HG02885 (cell line): ENCODE data around the gene TTLL11.

ENCODE experiments used
- ATAC-seq: cut with Tn5 transposase; IDR thresholded peaks from one replicate; pipeline ENCODE4 v1.9.1; 2021; ENCODE audit warnings: mild to moderate bottlenecking; ENCODE audit not compliant: unreplicated experiment, poor library complexity

TTLL11 gene

DNA sequence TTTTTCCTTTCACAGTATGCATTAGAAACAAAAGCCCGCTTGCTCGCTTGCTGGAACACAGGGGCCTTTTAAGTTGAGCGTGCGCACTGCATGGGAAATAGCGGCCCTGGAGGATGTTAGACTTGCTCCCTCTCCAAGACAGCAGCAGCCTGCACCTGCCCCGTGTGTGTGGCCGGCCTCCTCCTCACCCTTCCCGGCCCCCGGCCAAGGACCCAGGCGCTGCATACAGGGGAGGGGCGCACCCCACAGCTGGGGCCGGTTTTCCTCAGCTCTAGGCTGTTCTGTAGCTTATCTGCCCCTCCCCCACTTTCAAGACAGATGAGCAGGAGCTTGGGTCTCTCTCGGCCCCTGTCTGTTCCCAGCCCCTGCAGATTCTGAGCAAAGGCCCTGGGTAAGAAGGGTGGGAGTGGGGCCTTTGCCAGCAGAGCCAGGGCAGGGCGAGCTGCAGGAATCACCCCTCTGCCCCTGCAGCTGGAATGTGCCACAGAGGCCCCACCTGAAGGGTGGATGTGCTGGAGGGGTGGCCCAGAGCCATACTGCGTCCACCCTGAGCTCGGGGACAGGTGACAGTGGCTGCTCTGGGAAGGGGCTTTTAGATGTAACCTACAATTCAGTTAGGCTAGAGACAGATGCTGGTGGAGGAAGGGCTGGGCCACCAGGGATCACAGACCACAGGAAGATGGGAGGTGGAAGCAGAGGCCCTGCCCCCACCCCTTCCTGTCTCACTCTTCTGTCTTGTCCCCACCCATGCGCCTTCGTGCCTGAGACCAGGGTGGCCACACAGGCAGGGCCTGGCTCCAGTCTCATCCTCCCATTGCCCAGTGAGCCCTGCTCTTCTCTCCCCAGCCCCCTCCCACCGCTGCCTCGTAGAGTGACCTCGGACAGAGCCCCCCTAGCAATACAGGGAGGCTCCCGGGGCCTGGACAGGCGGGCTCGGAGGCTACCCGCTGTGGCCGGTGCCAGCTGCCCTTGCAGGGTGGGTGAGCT, 309.3 kb downstream of the TTLL11 start:
- ATAC-seq, result no peak

DNA sequence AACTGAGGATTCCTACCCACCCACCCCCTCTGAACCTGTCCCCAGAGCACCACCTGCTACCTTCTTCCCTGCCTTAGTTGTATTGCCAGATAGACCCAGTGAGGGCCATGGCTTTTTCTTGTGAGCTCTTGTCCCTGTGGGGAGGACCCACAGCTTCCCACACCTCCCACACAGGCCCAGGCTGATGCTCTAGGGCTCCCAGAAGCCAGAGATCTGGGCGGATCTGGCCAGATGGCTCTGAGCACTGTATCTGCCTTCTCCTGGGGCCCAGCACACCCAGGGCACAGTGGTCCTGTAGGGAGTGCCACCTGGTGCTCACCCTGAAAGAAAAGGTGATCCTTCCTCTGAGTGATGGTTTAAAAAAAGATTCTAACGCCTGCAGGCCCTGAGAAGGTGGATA, 310.0 kb downstream of the TTLL11 start:
- ATAC-seq, result no peak

DNA sequence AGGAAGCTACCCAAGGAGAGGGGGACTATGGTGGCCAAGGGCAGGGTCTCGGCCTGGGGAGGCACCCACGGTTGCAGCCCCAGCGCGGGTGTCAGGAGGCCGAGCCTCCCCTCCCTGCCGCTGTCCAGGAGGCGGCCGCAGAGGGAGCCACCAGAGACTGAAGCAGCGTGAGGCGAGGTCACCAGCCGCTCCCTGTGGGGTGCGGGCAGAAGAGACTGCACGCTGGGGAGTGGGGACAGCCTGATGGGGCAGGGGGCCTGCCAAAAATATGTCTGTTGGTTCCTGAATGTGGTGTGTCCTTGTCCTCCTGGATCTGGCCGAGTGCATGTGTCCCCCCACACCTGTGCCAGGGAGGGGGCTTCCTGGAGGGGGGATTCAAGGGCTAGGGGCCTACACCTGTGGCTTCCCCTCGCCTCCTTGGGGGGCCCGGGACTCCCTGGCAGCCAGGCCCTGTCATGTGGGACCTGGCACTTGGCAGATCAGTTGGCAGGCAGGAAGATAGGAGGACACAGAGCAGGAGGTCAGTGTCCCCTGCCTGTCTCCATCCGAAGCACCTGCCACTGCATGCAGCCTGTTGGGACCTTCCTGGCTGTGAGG, 310.5 kb downstream of the TTLL11 start:
- no peak for ATAC-seq

DNA sequence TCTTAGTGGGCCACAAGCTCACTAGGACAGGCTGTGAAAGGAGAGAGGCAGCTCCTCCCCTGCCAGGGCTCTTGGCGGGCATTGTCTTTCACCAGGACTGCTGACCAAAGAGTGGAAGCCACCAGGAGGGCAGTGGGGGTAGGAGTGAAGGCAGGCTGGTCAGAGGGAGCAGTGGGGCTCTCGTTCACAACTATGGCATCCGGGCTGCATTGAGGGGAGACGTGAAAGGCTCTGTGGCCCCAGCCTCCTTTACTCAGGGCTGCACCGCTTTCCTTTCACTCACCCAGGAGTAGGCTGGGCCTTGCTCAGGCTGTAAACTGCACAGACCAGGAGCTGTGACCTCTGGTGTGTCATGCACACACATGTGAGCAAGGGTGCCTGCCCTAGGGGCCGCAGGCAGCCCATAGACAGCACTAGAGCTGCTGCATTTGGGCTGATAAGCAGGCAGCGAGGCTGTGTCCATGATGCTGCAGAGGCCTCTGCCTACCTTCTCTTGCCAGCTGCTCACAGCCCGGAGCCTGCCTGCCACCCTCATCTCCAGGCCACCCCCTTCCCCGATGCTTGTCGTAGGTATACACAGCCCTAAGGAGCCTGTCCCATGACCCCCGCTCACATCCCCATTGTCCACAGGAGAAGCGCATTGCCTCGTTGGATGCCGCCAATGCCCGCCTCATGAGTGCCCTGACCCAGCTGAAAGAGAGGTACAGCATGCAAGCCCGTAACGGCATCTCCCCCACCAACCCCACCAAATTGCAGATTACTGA, 311.2 kb downstream of the TTLL11 start:
- no peak for ATAC-seq

DNA sequence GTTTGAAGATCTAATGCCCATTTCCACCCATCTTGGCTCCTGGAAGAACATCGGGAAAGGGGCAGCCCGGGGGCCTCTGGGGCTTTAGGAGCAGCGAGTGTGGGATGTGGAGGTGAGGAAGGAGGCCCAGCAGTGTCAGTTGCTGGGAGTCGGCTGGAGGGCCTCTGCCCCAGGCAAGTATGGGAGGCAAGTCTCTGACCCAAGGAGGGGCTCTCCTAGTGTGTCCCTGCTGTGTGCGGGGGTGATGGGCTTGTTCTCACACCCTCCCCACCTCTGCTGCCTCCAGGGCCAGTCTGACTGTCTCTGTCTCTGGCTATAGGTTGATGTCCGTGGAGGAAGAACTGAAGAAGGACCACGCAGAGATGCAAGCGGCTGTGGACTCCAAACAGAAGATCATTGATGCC, 312.0 kb downstream of the TTLL11 start:
- no peak for ATAC-seq

DNA sequence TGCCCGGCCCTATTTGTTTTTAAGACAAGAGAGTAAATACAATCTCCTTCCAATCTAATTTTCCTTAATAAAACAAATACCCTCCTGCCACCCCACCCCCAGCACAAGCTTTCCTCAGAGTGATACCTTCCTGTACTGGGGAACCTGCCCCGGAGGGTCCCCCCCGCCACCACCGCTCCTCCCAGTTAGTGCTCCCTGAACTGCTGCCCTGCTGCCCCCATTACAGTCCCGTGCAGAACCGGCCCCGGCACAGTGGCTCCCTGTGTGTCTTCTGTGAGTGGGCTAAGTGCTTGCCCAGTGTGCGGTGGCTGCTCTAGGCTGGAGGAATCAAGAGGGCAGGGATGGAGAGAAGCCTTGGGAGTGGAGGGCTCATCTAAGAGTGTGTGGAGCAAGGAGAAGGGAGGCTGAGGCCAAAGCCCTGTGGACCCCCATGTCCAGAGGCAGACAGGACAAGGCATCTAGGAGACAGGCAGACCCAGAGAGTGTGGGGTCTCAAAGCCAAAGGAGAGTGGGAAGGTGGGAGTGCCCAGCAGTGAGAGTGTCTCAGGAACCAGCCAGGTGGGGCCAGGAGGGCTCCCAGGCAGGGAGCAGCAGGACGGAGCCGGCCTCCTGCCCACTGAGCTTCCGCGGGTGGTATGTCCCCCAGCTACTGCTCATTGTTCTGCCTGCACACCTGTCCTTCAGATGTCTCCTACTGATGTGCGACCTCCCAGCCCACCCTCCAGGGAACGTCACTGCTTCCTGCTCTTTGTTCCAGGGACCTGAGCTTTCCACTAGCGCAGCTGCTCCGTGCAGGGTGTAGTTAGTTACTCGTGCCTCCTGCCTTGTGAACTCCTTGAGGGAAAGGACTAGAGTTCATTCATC, 312.7 kb downstream of the TTLL11 start:
- no peak for ATAC-seq

DNA sequence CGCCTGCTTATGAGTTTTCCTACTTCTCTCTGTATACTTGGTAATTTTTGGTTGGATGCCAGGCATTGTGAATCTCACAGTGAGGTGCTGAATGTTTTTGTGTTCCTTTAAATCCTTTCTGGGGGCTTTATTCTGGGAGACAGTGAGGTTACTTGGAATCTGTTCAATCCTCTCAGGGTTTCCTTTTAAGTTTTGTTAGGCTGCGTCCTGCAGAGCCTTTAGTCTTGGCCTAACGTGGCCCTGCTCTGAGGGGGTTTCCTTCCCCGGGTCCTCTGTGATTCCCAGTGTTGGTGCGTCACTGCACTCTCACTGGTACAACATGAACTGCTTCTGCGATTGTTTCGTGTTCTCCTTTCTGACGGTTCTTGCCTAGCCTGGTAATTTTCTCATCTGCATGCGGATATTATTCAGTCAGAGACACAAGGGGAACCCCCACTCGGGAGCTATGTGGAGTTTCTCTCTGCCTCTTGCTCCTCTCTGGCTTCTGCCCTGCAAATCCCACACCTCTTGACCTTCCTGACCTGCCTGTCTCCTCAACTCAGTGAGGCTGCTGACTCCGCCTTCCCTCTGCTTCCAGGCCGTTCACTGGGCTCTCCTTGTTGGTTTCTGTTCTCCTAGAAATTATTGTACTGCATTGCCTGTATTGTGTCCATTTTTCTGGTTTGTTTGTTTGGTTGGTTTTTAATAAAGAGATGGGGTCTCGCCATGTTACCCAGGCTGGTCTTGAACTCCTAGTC, 313.6 kb downstream of the TTLL11 start:
- ATAC-seq, result no peak

DNA sequence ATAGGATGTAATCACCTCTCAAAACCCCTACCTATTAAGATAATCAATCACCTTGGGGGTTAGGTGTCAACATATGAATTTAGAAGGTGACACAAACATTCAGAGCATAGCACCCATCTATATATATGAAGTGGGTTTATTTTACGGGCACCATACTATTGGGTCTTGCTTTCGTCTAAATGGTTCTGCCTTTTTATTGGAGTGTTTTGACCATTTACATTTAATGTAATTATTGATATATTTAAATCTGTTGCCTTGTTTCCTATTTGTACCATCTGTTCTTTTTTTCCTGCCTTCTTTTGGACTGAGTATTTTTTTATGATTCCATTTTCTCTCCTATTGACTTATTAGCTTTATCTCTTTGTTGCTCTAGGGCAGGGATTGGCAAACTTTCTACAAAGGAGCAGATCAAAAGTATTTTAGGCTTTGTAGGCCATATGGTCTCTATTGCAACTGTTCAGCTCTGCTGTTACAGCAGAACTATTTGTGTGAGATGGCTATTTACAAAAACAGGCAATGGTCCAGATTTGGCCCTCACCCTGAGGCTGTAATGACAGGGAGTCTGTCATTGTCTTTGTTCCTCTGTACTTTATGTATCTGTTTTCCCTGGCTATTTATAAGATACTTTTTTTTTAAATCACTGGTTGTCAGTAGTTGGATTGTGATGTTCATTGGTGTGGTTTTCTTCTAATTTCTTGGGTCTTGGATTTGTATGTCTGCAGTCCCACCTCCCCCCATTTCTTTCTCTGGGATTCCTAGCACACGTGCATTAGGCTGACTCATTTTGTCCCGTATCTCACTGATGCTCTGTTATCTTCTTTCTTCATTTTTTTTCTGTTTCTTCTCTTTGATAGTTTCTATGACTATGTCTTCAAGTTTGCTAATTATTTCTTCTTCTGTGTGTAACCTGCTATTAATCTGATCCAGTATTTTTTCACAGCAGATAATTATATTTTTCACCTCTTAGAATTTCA, 314.6 kb downstream of the TTLL11 start:
- ATAC-seq, result no peak

DNA sequence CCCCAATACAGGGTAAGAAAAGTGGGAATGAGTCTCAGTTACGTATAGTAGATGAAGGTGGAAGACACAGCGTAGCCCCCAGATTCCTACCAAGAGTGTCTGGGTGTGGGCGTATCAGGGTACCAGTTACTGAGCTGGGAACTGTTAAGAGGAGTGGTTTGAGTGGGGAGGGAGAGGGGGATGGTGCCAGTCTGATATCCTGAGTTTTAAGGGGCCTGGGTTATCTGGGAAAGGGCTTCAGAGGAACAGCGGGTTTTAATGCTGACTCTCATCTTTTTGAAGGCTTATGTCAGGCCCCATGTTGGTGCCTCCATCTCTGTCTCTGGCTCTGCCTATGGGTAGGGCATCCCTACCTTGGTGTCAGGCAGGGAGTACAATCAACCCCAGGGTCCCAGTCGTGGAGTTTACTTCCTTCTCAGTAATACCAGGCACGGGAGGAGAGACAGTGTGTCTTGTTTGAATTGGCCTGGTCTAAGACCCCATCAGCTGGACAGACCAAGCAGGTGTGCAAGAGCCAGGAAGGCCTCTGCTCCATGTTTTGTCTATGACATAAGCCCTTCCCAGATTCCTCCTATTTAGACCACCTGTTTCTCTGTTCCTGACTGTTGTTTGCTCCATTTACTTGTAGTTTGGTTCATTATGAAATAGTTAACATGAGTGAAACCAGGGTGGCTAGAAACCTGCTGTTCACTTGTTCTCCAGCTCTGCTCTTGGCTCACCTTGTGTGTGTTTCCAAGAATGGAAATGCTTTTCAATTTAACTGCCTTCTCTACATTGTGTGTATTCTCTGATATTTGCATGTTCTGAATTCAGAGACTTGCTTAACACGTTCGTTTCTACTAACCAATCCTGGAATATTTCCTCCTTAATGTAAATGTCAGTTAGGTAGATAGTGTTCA, 316.1 kb downstream of the TTLL11 start:
- no peak for ATAC-seq

DNA sequence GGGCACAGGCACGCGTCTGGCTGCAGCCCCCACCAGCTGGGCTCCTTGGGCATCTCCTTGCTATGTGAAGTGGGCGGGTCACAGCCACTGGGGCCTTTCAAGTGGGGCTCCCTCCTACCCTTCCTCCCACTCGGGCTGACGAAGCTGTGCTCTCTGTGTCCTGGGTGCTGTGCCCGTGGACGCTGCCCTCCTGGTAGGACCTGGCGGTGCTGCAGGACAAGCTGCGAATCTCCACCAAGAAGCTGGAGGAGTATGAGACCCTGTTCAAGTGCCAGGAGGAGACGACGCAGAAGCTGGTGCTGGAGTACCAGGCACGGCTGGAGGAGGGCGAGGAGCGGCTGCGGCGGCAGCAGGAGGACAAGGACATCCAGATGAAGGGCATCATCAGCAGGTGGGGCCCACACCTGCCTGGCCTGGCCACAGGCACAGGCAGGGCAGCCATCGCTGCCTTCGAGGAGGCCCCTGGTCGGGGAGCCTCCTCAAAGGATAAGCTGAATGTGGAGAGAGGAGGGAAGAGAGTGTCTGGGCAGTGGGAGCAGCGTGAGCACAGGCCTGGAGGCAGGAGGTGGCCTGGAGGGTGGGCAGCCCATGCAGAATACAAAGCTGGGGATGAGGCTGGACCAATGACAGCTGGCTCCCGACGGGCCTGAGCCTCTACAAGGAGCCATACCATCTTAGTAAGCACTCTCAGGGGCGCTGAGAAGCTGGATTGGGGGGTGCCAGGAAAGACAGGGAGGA, 316.9 kb downstream of the TTLL11 start:
- no peak for ATAC-seq

DNA sequence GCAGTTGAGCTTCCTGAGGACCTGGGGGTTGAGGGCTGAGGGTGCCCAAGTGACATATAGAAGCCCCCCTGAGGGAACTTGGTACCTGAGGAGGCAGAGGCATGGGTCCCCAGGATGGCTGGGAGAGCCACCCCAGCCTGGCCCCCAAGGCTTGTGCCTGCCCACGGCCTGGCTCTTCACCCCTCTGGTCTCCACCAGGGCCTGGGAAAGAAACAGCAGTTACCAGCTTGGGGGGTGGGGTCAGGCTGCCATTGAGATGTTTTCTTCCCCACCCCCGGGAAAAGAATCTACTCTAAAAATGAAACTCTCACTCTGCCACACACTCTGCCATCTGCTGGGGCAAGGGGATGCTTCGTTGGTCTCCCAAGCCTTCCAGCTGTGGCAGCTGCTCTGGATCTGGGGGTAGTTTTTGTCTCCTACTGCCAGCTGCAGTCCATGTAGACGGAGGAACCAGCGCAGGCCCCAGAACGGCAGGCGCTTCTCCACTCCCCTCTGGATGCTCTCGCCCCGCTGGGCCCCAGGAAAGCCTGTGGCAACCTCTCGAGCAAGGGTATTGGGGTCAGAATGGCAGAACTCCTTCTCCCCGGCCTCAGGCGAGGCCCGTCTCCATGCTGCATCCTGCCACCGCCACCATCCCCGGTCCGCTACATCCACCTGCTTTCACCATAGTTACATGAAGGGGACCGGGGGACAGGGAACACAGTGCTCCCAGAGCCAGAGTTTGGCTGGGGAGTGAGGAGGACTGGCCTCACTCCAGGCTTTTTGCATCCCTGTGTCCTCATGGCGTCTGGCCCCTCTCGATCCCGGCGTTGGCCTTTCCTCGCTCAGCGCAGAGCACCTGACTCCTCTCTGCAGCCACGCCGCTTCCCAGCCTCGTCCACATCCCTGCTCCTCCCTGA, 318.1 kb downstream of the TTLL11 start:
- ATAC-seq, result no peak

DNA sequence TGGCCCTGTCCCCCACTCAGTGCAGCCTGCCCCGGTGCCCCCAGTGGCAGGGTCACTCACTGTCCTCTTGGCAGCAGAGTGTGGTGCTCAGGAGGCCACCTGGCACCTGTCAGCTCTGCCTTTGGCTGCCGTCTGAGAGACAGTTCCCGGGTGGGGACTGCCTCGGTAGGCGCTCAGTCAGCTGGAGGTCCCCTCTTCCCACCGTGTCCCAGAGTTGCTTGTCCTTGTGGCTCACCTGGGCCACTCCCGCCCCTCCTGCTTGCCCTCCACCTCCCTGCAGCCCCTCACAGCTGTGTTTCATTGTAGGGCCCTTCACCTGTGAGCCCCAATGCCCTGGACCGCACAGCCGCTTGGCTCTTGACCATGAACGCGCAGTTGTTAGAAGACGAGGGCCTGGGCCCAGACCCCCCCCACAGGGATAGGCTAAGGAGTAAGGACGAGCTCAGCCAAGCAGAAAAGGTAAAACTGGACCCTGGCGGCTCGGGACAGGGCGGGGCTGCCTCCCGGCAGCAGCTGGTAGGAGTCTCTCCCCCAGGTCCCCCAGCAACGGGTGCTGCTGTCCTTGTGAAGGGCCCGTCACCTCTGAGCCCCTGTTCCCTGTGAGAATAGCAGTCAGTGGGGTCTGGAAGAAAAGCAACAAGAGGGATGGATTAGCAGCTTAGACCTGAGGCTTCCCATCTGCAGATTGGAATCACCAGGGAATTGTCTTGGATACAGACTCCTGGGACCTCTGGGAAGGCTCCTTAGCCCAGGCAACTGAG, 319.0 kb downstream of the TTLL11 start:
- ATAC-seq, result no peak

DNA sequence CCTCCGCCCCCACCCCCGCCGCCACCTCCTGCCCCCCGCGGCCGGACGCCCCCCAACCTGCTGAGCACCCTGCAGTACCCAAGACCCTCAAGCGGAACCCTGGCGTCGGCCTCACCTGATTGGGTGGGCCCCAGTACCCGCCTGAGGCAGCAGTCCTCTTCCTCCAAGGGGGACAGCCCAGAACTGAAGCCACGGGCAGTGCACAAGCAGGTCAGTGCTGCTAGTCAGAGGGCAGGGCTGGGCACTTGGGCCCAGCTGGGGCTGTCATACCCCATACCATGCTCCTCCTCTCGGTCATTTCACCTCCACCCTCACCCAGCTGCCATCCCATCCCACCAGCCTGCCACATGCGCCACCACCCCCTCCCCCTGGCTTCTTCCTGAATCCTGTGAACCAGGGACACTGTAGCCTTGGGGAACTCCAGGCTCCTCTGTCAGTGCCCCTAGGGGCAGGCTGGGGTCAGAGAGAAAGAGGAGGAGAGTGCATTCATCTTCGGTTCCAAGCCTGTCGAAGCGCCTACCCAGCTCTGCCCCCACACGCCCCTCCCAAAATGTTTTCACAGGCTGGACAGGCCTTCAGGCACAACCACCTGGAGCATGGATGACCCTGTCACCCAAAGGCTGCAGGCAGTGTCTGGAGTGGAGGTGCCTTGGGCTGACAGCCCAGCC, 319.7 kb downstream of the TTLL11 start:
- ATAC-seq, result no peak

DNA sequence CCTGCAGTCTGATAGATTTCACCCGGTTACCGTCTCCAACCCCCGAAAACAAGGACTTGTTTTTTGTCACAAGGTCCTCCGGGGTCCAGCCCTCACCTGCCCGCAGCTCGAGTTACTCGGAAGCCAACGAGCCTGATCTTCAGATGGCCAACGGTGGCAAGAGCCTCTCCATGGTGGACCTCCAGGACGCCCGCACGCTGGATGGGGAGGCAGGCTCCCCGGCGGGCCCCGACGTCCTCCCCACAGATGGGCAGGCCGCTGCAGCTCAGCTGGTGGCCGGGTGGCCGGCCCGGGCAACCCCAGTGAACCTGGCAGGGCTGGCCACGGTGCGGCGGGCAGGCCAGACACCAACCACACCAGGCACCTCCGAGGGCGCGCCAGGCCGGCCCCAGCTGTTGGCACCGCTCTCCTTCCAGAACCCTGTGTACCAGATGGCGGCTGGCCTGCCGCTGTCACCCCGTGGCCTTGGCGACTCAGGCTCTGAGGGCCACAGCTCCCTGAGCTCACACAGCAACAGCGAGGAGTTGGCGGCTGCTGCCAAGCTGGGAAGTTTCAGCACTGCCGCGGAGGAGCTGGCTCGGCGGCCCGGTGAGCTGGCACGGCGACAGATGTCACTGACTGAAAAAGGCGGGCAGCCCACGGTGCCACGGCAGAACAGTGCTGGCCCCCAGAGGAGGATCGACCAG, 320.4 kb downstream of the TTLL11 start:
- ATAC-seq, result no peak
